ENCODE results near the gene MEPCE. TPM values are rescaled to one million over a fixed set of nuclear protein-coding genes. Genes with fewer than 3 reads are reported as not detected.

MEPCE gene
- total and polyA plus RNA-seq, 9 of the 15 experiments (the other 6 are each of a cell fraction or from before 2014, with no cell fraction given) = 10.9 to 76.3 (median 44.1) TPM

GRCh38 chr7:100435401-100436304, 6.0 kb downstream of the MEPCE start (continued):
- TF ChIP-seq ZNF764 (CRISPR knock-in tag; IDR thresholded peaks at IDR 0.05; ENCODE audit: low read depth) (no peak), ZFPM2 (CRISPR knock-in tag; IDR thresholded peaks at IDR 0.05) (no peak), CBX8 (IDR thresholded peaks at IDR 0.05; ENCODE audit: borderline replicate concordance, extremely low read depth, low read depth, low read length, poor library complexity, severe bottlenecking) (no peak)

- WGBS (ENCODE audit: insufficient coverage, low coverage, missing lambda C conversion rate) = 90% methylated on average over 28 of the region's 28 CpGs
- intact Hi-C loops (cut with micrococcal nuclease) (no loop called here), in situ Hi-C loops (cut with MboI) (no loop called here)
- Histone ChIP-seq H4K20me1 (replicated peaks; ENCODE audit: control insufficient read depth, insufficient read depth, low read length) (peaks cover 13% of the 10 kb centered on the region; the same call in 1 of the 2 replicates), H2AFZ (ENCODE audit: low read depth, low read length) (no peak overlapping the region), H3K9ac (ENCODE audit: insufficient read depth in 1 of 2, low read depth in 2 of 2, low read length in 2 of 2) (peak overlapping the region; percentile 81 to 92; a peak in 3 of 4 replicates), H3K36me3 (ENCODE audit: control insufficient read depth, insufficient read depth, low read length) (peaks cover 31% of the 10 kb centered on the region), H3K79me2 (ENCODE audit: control insufficient read depth, insufficient read depth, low read length) (peaks cover 41% of the 10 kb centered on the region), H3K27ac (ENCODE audit: extremely low read depth, low read depth, low read length) (peak overlapping the region; percentile 96; the same call in 2 of the 3 replicates), H3K9me1 (ENCODE audit: control insufficient read depth, insufficient read depth, low read length) (peaks cover 3% of the 10 kb centered on the region), H3K4me2 (ENCODE audit: insufficient read depth, low read length) (peak overlapping the region; percentile 93; the same call in 1 of the 2 replicates), H3K4me3 (no peak overlapping the region), H3K27me3 (ENCODE audit: control insufficient read depth in 2 of 2, insufficient read depth in 2 of 2, low read length in 2 of 2) (no peaks in the 10 kb centered on the region), H3K9me3 (replicated peaks; ENCODE audit: control insufficient read depth, insufficient read depth, low read depth, low read length) (no peaks in the 10 kb centered on the region), H3K4me1 (replicated peaks in 1 of 2; ENCODE audit: control insufficient read depth in 2 of 2, insufficient read depth in 2 of 2, low read length in 2 of 2) (peaks cover 41 to 69% of the 10 kb centered on the region in 2 experiments)
- BruUV-seq (replicated peaks) = no TSS peak
- no peak for DNase-seq (ENCODE audit: extremely low read depth in 1 of 4, low spot score in 3 of 4)
- no peak for FAIRE-seq
- no peak for ATAC-seq
- ChIA-PET CTCF (ENCODE audit: low intra/inter-chr PET ratio) (interaction anchor here (0.6 kb wide), 1 partner anchor 678 kb away, joined by 8 read pairs; no protein-coding TSS in a partner anchor), POLR2A (interaction anchor here (0.6 to 4.3 kb wide), 13 partner anchors 7 to 1036 kb away, joined by 3 to 44 read pairs (median 4); partner anchors contain the start of genes MBLAC1, MEPCE, TSC22D4 and ZCWPW1)
- TF ChIP-seq E2F6 (IDR thresholded peaks at IDR 0.05; ENCODE audit: borderline replicate concordance in 1 of 2, extremely low read depth in 1 of 2, insufficient read depth in 1 of 2, insufficient read length in 1 of 2, low read depth in 1 of 2, low read length in 1 of 2, poor library complexity in 1 of 2, severe bottlenecking in 1 of 2) = peak in 1 of 2 experiments; percentile 23
- no peak for TF ChIP-seq ZC3H11A (IDR thresholded peaks at IDR 0.05; ENCODE audit: low read depth, low read length)
- TF ChIP-seq TRIM28 (IDR thresholded peaks at IDR 0.05) = no peak
- TF ChIP-seq ZNF274 (IDR thresholded peaks at IDR 0.05; ENCODE audit: borderline replicate concordance, low read depth, low read length) = no peak
- TF ChIP-seq ZNF143 (CRISPR knock-in tag; IDR thresholded peaks at IDR 0.05) = no peak
- TF ChIP-seq SREBF2 (CRISPR knock-in tag; IDR thresholded peaks at IDR 0.05) = 0 out of 2 replicates have a peak, but pooled peaks have one; percentile 39
- TF ChIP-seq ZNF592 (IDR thresholded peaks at IDR 0.05) = 0 out of 2 replicates have a peak, but pooled peaks have one; percentile 4
Observed at GRCh38 chr7:100437150-100438100, 7.8 kb downstream of the MEPCE start.
